ENCODE results near the gene RNF215. TPM values are rescaled to one million over a fixed set of nuclear protein-coding genes. Genes with fewer than 3 reads are reported as not detected.
"Not testable (repeated sequence)": the region's sequence is repeated elsewhere in the genome, so short reads cannot be mapped to it uniquely, and the experiment has no call there.

Gene RNF215
- total RNA-seq, 2 donors from 2014 or later = 8.7 to 9.5 TPM

- DNase-seq (no peak), ATAC-seq (no peak)
- intact Hi-C loops (cut with DNase I, micrococcal nuclease) = no loop called here
Measured at GRCh38 chr22:30347255-30347892, 39.8 kb downstream of the RNF215 start.

GRCh38 chr22:30344447-30345200, 42.6 kb downstream of the RNF215 start:
- ATAC-seq = no peak
- intact Hi-C loops (cut with DNase I, micrococcal nuclease) = no loop called here

GRCh38 chr22:30340911-30341685, 46.1 kb downstream of the RNF215 start:
- ATAC-seq (no peak), DNase-seq (no peak)
- intact Hi-C loops (cut with DNase I, micrococcal nuclease) = no loop called here

More at GRCh38 chr22:30344447-30345200, 42.6 kb downstream of the RNF215 start:
- DNase-seq = no peak

GRCh38 chr22:30338802-30339201, 48.4 kb downstream of the RNF215 start:
- intact Hi-C loops (cut with DNase I, micrococcal nuclease) = no loop called here
- DNase-seq (no peak), ATAC-seq (no peak)

GRCh38 chr22:30338341-30338740, 48.9 kb downstream of the RNF215 start:
- ATAC-seq; intact Hi-C loops (cut with DNase I, micrococcal nuclease); DNase-seq: not testable (repeated sequence)

GRCh38 chr22:30337461-30337778, 49.8 kb downstream of the RNF215 start:
- ATAC-seq (no peak), DNase-seq (no peak)
- intact Hi-C loops (cut with DNase I, micrococcal nuclease) = no loop called here

- intact Hi-C loops (cut with DNase I, micrococcal nuclease) = no loop called here
- ATAC-seq = no peak
Measured at GRCh38 chr22:30336752-30337460, 50.3 kb downstream of the RNF215 start.

GRCh38 chr22:30335236-30335635, 52.0 kb downstream of the RNF215 start:
- no peak for ATAC-seq
- no peak for DNase-seq
- intact Hi-C loops (cut with DNase I, micrococcal nuclease) = no loop called here

More at GRCh38 chr22:30336752-30337460, 50.3 kb downstream of the RNF215 start:
- DNase-seq = no peak

- DNase-seq = no peak
- no peak for ATAC-seq
- intact Hi-C loops (cut with DNase I, micrococcal nuclease) = no loop called here
Measured at GRCh38 chr22:30334646-30335045, 52.6 kb downstream of the RNF215 start.

GRCh38 chr22:30333707-30334087, 53.5 kb downstream of the RNF215 start:
- intact Hi-C loops (cut with DNase I, micrococcal nuclease) = no loop called here
- ATAC-seq = no peak

GRCh38 chr22:30332994-30333706, 54.1 kb downstream of the RNF215 start:
- ATAC-seq = peak; percentile 87
- peak in 1 of 2 donors; percentile 34 for DNase-seq
- intact Hi-C loops (cut with DNase I, micrococcal nuclease) = no loop called here

More at GRCh38 chr22:30333707-30334087, 53.5 kb downstream of the RNF215 start:
- DNase-seq = no peak

- intact Hi-C loops (cut with DNase I, micrococcal nuclease) = no loop called here
- DNase-seq (no peak), ATAC-seq (no peak)
Measured at GRCh38 chr22:30332551-30332950, 54.7 kb downstream of the RNF215 start.

Other genes with a start within 250 kb of the RNF215 start
- 10 to 100 TPM in 1 of 2 donors, 1 to 10 TPM in 1; 8.2 to 11.7 TPM for gene LIF, start 140.7 kb downstream of the RNF215 start, total RNA-seq
- under 1 TPM in 1 of 2 donors, not detected in 1; 0.20 TPM for gene OSM, start 120.6 kb downstream of the RNF215 start, total RNA-seq
- 1 to 10 TPM; 3.7 to 4.2 TPM for gene CASTOR1, start 97.9 kb downstream of the RNF215 start, total RNA-seq
- 10 to 100 TPM; 32.0 to 41.2 TPM for gene TBC1D10A, start 60.5 kb downstream of the RNF215 start, total RNA-seq
- 100 to 1,000 TPM; 134 to 146 TPM for gene SF3A1, start 30.5 kb downstream of the RNF215 start, total RNA-seq
- gene CCDC157, start 30.4 kb downstream of the RNF215 start, total RNA-seq = 1 to 10 TPM; 1.6 to 2.3 TPM
- gene SEC14L2, start 9.6 kb upstream of the RNF215 start, total RNA-seq = 1 to 10 TPM; 4.6 to 5.2 TPM
- gene MTFP1, start 38.4 kb upstream of the RNF215 start, total RNA-seq = 10 to 100 TPM; 23.1 to 34.9 TPM
- gene SEC14L3, start 84.6 kb upstream of the RNF215 start, total RNA-seq = not detected
- gene SEC14L4, start 118.3 kb upstream of the RNF215 start, total RNA-seq = not detected
- gene SEC14L6, start 159.3 kb upstream of the RNF215 start, total RNA-seq = under 1 TPM; 0.11 to 0.27 TPM
- 10 to 100 TPM; 12.1 to 17.4 TPM for gene GAL3ST1, start 187.3 kb upstream of the RNF215 start, total RNA-seq
- gene PES1, start 204.5 kb upstream of the RNF215 start, total RNA-seq = 10 to 100 TPM; 36.4 to 48.3 TPM
- 10 to 100 TPM; 29.4 to 58.2 TPM for gene TCN2, start 219.8 kb upstream of the RNF215 start, total RNA-seq
- gene SLC35E4, start 248.4 kb upstream of the RNF215 start, total RNA-seq = 1 to 10 TPM; 8.3 to 9.9 TPM

All from left colon (tissue), 2 donors.